Measurements from ENCODE around the gene RPL6. TPM values are rescaled to one million over a fixed set of nuclear protein-coding genes. Genes with fewer than 3 reads are reported as not detected.
A peak's percentile ranks its signal among the peaks of the same experiment; 100 is the strongest.

RPL6 gene
- total and polyA plus RNA-seq, 9 of the 15 experiments (the other 6 are each of a cell fraction or from before 2014, with no cell fraction given) = 1,519 to 3,103 (median 2,396) TPM

GRCh38 chr12:112409064-112409905, at the start of gene RPL6 (continued):
- TF ChIP-seq ATF3 (IDR thresholded peaks at IDR 0.05) = no peak
- no peak for TF ChIP-seq ATF3 (CRISPR knock-in tag; conservative IDR thresholded peaks at IDR 0.05)
- no peak for TF ChIP-seq PREB (CRISPR knock-in tag; IDR thresholded peaks at IDR 0.05)
- peak in 1 of 2 experiments; percentile 50; a peak in 1 of 4 replicates for TF ChIP-seq CSDE1 (IDR thresholded peaks at IDR 0.05)
- no peak for TF ChIP-seq CHD2 (IDR thresholded peaks at IDR 0.05; ENCODE audit: low read depth, low read length)
- no peak for TF ChIP-seq KLF1 (tag; IDR thresholded peaks at IDR 0.05)
- no peak for TF ChIP-seq ATF1 (CRISPR knock-in tag; IDR thresholded peaks at IDR 0.05)
- TF ChIP-seq ATF1 (tag; IDR thresholded peaks at IDR 0.05) = peak; percentile 68
- no peak; the same call in 1 of the 2 replicates for TF ChIP-seq LEF1 (IDR thresholded peaks at IDR 0.05)
- no peak for TF ChIP-seq MTA2 (IDR thresholded peaks at IDR 0.05; ENCODE audit: low read depth)
- no peak for TF ChIP-seq ZNF668 (CRISPR knock-in tag; IDR thresholded peaks at IDR 0.05)
- TF ChIP-seq ZBTB11 (CRISPR knock-in tag; IDR thresholded peaks at IDR 0.05) = peak in 1 of 3 experiments; percentile 84; a peak in 2 of 6 replicates
- TF ChIP-seq TARDBP (IDR thresholded peaks at IDR 0.05) = no peak
- no peak for TF ChIP-seq ILK (tag; IDR thresholded peaks at IDR 0.05; ENCODE audit: borderline replicate concordance, low read depth)
- no peak for TF ChIP-seq RAD51 (IDR thresholded peaks at IDR 0.05; ENCODE audit: borderline replicate concordance, low read depth)
- no peak for TF ChIP-seq NCOA2 (IDR thresholded peaks at IDR 0.05; ENCODE audit: partially characterized antibody in 2 of 2)
- TF ChIP-seq TAF1 (IDR thresholded peaks at IDR 0.05; ENCODE audit: control insufficient read depth, extremely low read depth, insufficient read depth, low read length, severe bottlenecking) = peak; percentile 99
- TF ChIP-seq CC2D1A (IDR thresholded peaks at IDR 0.05) = peak; percentile 48
- TF ChIP-seq ZNF384 (IDR thresholded peaks at IDR 0.05; ENCODE audit: low read depth, low read length) = peak; percentile 92
- no peak; the same call in 1 of the 2 replicates for TF ChIP-seq DMBX1 (CRISPR knock-in tag; IDR thresholded peaks at IDR 0.05; ENCODE audit: borderline replicate concordance)
- no peak; the same call in 1 of the 2 replicates for TF ChIP-seq STAT5A (IDR thresholded peaks at IDR 0.05; ENCODE audit: borderline replicate concordance, low read length)
- TF ChIP-seq POLR2AphosphoS2 (IDR thresholded peaks at IDR 0.05; ENCODE audit: low read length) = peak; percentile 73
- TF ChIP-seq MEF2A (IDR thresholded peaks at IDR 0.05; ENCODE audit: control insufficient read depth, low read depth, low read length) = no peak

All from K562 (cell line).